GM12865 (cell line): ENCODE data around the gene SCN5A.

Experiments
- DNase-seq: peaks from one replicate; pipeline ENCODE4 v3.0.0; 2010; ENCODE audit warnings: low read depth
- H3K4me3 ChIP-seq: 2 replicates; pipeline ENCODE4 v1.5.1; 2011; ENCODE audit warnings: mild to moderate bottlenecking, low read depth, low read length, control low read depth
- TF ChIP-seq, protein P1 (sequence below): IDR thresholded peaks from 2 replicates; pipeline ENCODE4 v1.5.1; 2011; ENCODE audit warnings: low read length, control low read depth, low read depth, inconsistent platforms; ENCODE audit not compliant: insufficient read depth; ENCODE audit errors: missing control alignments

The SCN5A gene

DNA sequence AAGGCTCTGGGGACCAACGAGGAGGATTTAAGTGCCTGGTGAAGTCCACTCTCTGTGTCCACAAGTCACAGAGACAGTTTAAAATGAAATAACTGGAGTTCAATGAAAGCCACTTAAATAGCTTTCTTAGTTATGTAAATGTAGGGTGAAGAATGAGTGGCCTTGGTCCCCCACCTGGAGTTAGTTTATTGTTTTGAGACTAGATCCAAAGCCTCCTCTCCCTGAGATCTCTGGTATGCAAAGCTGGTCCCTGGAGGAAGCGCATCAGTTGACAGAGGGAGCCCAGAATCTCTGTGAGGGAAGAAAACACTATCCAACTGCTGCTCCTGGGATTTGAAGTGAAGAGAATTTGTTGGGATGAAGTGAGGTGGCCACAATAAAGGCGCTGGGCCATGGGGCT lies 112.8 kb downstream of the SCN5A start:
- DNase-seq, result no peak

DNA sequence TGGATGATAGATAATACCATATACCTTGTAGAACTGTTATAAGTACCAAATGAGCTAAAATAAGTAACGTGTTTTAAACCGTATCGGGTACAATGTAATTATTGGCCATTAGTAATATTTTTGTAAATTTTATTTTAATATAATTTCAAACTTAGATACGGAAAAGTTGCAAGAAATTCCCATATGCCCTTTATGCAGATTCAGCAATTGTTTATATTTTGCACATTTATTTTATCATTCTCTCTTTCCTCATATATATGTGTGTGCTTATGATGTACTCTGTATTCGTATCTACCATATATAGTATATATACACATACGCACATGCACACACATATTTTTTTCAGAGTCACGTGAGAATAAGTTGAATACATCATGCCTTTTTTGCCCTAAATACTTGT lies 114.9 kb downstream of the SCN5A start:
- TF ChIP-seq, protein P1, sequence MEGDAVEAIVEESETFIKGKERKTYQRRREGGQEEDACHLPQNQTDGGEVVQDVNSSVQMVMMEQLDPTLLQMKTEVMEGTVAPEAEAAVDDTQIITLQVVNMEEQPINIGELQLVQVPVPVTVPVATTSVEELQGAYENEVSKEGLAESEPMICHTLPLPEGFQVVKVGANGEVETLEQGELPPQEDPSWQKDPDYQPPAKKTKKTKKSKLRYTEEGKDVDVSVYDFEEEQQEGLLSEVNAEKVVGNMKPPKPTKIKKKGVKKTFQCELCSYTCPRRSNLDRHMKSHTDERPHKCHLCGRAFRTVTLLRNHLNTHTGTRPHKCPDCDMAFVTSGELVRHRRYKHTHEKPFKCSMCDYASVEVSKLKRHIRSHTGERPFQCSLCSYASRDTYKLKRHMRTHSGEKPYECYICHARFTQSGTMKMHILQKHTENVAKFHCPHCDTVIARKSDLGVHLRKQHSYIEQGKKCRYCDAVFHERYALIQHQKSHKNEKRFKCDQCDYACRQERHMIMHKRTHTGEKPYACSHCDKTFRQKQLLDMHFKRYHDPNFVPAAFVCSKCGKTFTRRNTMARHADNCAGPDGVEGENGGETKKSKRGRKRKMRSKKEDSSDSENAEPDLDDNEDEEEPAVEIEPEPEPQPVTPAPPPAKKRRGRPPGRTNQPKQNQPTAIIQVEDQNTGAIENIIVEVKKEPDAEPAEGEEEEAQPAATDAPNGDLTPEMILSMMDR, result no peak
- no peak overlapping the region for H3K4me3 ChIP-seq
- no peak for DNase-seq

More for the DNA sequence above, 112.8 kb downstream of the SCN5A start:
- H3K4me3 ChIP-seq, result no peak overlapping the region
- TF ChIP-seq, protein P1, result no peak

DNA sequence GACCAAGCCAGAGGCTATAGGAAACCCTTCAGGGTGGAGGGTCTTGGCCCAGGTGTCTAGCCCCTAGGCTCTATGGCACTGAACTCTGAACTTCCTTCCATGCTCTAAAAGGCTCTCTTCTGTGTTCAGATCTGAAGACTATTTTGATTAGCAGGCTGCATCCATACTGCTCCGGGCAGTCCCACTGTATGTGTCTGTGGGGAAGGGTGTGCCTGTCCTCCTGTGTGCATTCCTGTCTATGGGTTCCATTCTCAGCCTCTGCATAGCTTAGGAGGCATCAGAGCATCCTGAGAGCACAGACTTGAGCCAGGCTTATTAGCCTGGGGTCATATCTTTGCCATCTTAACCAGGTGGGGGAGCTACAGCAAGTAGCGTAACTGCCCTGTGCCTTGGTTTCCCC lies 115.3 kb downstream of the SCN5A start:
- TF ChIP-seq, protein P1, result no peak
- H3K4me3 ChIP-seq, result no peak overlapping the region
- no peak for DNase-seq

- TF ChIP-seq, protein P1, result no peak
- no peak for DNase-seq
- no peak overlapping the region for H3K4me3 ChIP-seq
Observed at GRCh38 chr3:38533285-38533976, 116.1 kb downstream of the SCN5A start.

DNA sequence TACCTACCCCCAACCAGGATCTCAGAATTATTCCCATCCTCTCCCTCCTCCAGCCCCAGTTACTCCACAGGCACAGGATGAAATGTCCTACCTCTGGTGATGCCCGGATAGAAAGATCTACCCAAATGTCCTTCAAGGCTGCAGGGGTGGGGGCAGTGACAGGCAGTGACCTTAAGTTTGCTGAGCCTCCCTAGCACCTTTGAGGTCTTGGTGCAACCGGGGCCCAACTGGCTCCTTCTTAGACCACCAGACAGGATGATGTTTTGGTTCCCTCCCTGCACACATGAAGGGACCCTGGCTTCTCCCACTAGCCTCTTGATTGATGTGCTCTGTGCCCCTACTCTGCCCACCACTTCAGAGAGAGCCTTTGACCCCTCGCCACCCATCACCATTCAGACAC lies 117.0 kb downstream of the SCN5A start:
- TF ChIP-seq, protein P1, result no peak
- H3K4me3 ChIP-seq, result no peak overlapping the region
- no peak for DNase-seq

DNA sequence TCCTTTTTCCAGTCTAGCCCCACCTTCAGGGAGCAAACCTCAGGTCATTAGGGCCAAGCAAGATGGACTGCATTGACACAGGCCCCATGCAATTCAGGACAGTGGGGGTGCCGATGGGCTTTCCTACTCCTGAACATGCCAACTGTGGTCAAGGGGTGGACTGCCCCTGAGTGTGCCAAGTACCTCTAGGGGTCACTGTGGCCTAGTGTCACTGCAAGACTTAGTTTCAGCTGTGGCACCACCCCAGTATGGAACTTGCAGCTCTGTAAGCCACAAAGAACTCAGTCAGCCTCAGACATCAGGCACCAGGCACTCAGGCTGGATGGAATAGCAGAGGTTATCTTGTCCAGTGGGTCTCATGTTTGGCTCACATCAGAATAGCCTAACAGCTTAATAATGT lies 121.0 kb downstream of the SCN5A start:
- DNase-seq, result peak; percentile 35
- H3K4me3 ChIP-seq, result no peak overlapping the region
- TF ChIP-seq, protein P1, result peak; percentile 7

DNA sequence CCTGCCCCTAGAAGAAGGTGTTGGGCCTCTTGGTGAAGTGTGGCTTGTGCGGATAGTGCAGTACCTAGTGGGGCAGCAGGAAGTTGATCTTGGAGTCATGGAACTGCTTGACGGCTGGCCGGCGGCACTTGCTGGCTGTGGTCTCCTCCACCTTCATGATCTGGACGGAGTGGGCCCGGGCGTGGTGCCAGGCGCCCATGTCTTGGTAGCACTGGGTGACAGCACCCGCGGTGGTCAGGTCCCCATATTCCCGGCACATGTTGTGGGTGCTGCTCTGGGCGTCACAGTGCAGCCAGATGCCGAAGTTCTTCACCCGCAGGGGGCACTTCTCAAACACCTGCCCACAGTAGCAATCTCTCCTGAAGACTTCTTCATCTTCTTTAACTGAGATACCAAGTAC lies 122.7 kb downstream of the SCN5A start:
- TF ChIP-seq, protein P1, result no peak
- no peak for DNase-seq
- H3K4me3 ChIP-seq, result no peak overlapping the region
